Right atrium auricular region (tissue), 2 donors: ENCODE data around the gene CTAGE9. TPM values are rescaled to one million over a fixed set of nuclear protein-coding genes. Genes with fewer than 3 reads are reported as not detected.
"Not testable (repeated sequence)": the region's sequence is repeated elsewhere in the genome, so short reads cannot be mapped to it uniquely, and the experiment has no call there.

Experiments
- DNase-seq: peaks from one replicate; pipeline ENCODE4 v3.0.0-alpha.2; 2019; ENCODE audit warnings: low spot score
- H3K27ac ChIP-seq, 2 donors: fragments of 200-600 bp; sonication (generic); 1 replicate in 1 of 2; 2 replicates in 1 of 2; pipeline ENCODE4 v1.5.1; 2016 to 2019
- H3K27me3 ChIP-seq, 2 donors: fragments of 200-600 bp; sonication (generic); one replicate each; pipeline versions ENCODE4 v1.5.1 to v1.6.0; 2017 to 2019
- H3K36me3 ChIP-seq: fragments of 200-600 bp; sonication (generic); one replicate; pipeline ENCODE4 v1.5.1; 2016
- H3K4me1 ChIP-seq, 2 donors: fragments of 200-600 bp; sonication (generic); one replicate each; pipeline versions ENCODE4 v1.5.1 to v1.6.0; 2017 to 2019
- H3K4me3 ChIP-seq, 2 donors: fragments of 200-600 bp; sonication (generic); 1 replicate in 1 of 2; 2 replicates in 1 of 2; pipeline ENCODE4 v1.5.1; 2017 to 2019; ENCODE audit warnings: mild to moderate bottlenecking in 1 of 2, moderate library complexity in 1 of 2
- H3K9me3 ChIP-seq, 2 donors: fragments of 200-600 bp; sonication (generic); one replicate each; pipeline ENCODE4 v1.5.1; 2019
- total RNA-seq, 2 donors: library from RNA; depleted of rRNA; stranded (reverse); fragments of >200 nt; gene quantifications; one replicate each; pipeline ENCODE4 v1.1.0, GENCODE V29; 2016
- TF ChIP-seq, protein P1 (sequence below), 2 donors: fragments of 200-600 bp; sonication (generic); IDR thresholded peaks; one replicate each; pipeline ENCODE4 v1.5.1; 2019; ENCODE audit warnings: antibody characterized with exemption in 2 of 2

The CTAGE9 gene, protein sequence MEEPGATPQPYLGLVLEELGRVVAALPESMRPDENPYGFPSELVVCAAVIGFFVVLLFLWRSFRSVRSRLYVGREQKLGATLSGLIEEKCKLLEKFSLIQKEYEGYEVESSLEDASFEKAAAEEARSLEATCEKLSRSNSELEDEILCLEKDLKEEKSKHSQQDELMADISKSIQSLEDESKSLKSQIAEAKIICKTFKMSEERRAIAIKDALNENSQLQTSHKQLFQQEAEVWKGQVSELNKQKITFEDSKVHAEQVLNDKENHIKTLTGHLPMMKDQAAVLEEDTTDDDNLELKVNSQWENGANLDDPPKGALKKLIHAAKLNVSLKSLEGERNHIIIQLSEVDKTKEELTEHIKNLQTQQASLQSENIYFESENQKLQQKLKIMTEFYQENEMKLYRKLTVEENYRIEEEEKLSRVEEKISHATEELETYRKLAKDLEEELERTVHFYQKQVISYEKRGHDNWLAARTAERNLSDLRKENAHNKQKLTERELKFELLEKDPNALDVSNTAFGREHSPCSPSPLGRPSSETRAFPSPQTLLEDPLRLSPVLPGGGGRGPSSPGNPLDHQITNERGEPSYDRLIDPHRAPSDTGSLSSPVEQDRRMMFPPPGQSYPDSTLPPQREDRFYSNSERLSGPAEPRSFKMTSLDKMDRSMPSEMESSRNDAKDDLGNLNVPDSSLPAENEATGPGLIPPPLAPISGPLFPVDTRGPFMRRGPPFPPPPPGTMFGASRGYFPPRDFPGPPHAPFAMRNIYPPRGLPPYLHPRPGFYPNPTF
- not detected for total RNA-seq

DNA sequence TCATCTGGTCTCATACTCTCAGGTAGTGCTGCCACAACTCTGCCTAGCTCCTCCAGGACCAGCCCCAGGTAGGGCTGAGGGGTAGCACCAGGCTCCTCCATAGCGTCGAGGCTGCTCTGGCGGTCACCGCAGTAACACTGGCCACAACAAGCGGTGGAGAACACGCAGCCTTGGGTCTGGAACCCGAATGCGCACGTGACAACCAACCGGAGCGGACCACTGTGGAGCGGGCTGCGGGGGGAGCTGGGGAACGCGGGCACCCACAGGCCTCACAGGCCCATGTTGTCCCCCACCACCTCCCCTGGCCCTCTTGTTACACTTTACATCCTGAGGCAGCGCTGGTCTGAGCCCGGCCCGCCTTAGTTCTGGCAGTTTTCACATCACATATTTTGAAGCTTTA is at the start of gene CTAGE9:
Gene CTAGE9 (minus strand): TSS at position 101 of the 400 bp plus-strand sequence. CDS start 0 bp downstream, at position 101.
- H3K27ac ChIP-seq, H3K4me3 ChIP-seq, DNase-seq, H3K9me3 ChIP-seq, H3K4me1 ChIP-seq, H3K36me3 ChIP-seq, H3K27me3 ChIP-seq: not testable (repeated sequence)

- H3K4me1 ChIP-seq: peaks cover 0 to 3% of the 10 kb centered on the region in 2 donors
- H3K36me3 ChIP-seq: no peaks in the 10 kb centered on the region
- no peak for DNase-seq
- H3K27me3 ChIP-seq: no peaks in the 10 kb centered on the region
- no peak overlapping the region for H3K27ac ChIP-seq
- H3K4me3 ChIP-seq: no peak overlapping the region
- TF ChIP-seq, protein P1, sequence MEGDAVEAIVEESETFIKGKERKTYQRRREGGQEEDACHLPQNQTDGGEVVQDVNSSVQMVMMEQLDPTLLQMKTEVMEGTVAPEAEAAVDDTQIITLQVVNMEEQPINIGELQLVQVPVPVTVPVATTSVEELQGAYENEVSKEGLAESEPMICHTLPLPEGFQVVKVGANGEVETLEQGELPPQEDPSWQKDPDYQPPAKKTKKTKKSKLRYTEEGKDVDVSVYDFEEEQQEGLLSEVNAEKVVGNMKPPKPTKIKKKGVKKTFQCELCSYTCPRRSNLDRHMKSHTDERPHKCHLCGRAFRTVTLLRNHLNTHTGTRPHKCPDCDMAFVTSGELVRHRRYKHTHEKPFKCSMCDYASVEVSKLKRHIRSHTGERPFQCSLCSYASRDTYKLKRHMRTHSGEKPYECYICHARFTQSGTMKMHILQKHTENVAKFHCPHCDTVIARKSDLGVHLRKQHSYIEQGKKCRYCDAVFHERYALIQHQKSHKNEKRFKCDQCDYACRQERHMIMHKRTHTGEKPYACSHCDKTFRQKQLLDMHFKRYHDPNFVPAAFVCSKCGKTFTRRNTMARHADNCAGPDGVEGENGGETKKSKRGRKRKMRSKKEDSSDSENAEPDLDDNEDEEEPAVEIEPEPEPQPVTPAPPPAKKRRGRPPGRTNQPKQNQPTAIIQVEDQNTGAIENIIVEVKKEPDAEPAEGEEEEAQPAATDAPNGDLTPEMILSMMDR (IDR thresholded peaks at IDR 0.05): no peak
- H3K9me3 ChIP-seq: no peaks in the 10 kb centered on the region
Observed at GRCh38 chr6:131758920-131759319, 48.1 kb upstream of the CTAGE9 start.

GRCh38 chr6:131756039-131756438 is 45.2 kb upstream of the CTAGE9 start:
- Histone ChIP-seq H3K9me3 (no peaks in the 10 kb centered on the region), H3K27me3 (no peaks in the 10 kb centered on the region), H3K4me3 (no peak overlapping the region), H3K36me3 (no peaks in the 10 kb centered on the region), H3K27ac (no peak overlapping the region), H3K4me1 (peaks cover 0 to 3% of the 10 kb centered on the region in 2 donors)
- TF ChIP-seq, protein P1 (IDR thresholded peaks at IDR 0.05): no peak
- no peak for DNase-seq

DNA sequence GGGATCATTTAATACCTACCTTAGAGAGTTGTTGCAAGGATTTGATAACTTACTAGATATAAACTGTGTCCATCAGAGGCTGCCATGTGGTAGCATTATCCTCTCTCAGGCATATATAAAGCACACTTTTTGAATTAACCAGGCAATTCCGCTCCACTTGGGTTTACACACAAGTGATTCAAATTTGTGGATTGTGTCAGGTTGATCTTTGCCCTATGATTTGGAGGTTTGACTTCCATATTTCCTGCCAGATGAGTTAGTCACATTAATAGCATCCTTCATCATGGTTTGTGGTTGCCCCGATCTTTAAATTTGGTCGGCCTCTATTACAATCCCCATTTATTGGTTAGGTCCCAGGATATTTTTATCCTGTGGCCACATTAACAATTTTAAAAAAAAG is 44.8 kb upstream of the CTAGE9 start:
- Histone ChIP-seq H3K4me1 (peaks cover 0 to 3% of the 10 kb centered on the region in 2 donors), H3K4me3 (no peak overlapping the region), H3K27me3 (no peaks in the 10 kb centered on the region), H3K9me3 (no peaks in the 10 kb centered on the region), H3K36me3 (no peaks in the 10 kb centered on the region), H3K27ac (no peak overlapping the region)
- TF ChIP-seq, protein P1 (IDR thresholded peaks at IDR 0.05): no peak
- DNase-seq: no peak

DNA sequence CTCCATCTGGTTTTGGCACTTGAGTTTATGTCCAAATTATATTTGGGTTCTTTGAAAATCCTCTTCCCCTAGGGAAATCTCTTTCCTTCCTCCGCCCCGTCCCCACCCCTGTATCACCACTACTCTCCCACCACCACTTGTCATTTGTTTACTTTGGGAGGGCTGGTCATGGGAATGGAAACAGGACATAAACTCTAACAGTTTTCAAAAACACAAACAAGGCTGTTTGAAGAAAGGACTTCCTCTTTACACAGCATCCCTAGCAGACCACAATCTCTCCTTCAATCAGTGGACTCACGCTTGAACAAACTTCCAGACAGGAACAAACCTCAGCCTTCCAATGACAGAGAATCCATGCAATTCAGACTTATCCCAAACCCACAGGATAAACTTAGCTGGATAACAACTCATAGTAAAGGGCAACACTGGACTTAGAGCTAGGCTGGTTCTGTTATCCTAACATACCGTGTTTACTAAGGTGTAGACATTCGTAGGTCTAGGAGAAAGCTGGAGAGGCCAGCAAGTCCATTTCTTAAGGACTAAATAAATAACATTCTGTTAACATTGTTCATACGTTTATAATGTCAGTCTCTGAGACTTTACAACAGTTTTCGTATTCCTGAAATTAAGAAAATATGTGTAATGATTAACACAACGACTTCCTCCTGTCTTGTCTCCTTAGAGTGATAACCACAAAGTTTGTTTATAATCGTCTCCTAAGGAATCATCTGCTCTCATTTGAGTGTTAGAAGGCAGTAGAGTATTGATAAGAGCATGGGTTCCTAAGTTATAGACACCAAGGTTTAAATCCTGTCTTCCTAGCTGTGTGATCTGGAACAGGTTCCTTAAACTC is 44.1 kb upstream of the CTAGE9 start:
- DNase-seq: no peak
- TF ChIP-seq, protein P1 (IDR thresholded peaks at IDR 0.05): no peak
- H3K27ac ChIP-seq: no peak overlapping the region
- H3K4me1 ChIP-seq: no peaks in the 10 kb centered on the region
- H3K36me3 ChIP-seq: no peaks in the 10 kb centered on the region
- H3K9me3 ChIP-seq: no peaks in the 10 kb centered on the region
- H3K27me3 ChIP-seq: no peaks in the 10 kb centered on the region
- no peak overlapping the region for H3K4me3 ChIP-seq
